ENCODE results near the gene ZIC2. TPM values are rescaled to one million over a fixed set of nuclear protein-coding genes. Genes with fewer than 3 reads are reported as not detected.

Gene ZIC2
- total RNA-seq, 8 experiments from 2014 or later: 0.14 to 48.8 (median 1.3) TPM; not detected in 1

DNA sequence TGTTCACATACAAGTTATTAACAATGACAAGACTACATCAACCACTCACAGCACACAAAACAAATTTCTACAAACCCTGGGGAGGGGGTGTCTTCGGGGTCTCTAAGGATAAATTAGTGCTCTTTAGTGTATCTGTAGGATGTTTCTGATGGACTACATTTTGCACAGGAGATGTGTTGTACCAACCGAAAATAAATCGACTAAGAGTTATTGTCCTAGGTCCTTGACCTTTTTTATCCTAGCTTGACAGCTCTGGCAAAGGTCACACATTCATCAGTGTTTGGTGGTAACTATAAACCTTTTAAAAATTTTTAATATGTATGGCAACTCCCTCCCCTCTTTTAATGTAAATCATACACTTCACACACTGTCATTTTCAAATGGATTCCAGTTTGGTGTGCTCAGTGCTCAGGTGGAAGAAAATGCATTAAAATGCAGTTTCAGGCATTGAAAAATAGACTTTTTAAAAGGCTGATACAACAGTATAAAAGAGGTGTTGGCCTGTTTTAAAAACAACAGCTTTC is 17.7 kb upstream of the ZIC2 start:
- Histone ChIP-seq H3K4me3 (no peak overlapping the region), H3K4me1 (replicated peaks in 1 of 2) (peaks cover 0 to 21% of the 10 kb centered on the region in 2 donors), H3K27ac (no peak overlapping the region)
- no peak for ATAC-seq (replicated peaks in 6 of 8)
- 6 to 57% (median 21%) methylated on average over 1 to 3 of the region's 3 CpGs for WGBS, 10 experiments
- in situ Hi-C loops (cut with MboI; ENCODE audit: low pct_unique_long_range_greater_than_20kb in 2 of 9, low sequenced_read_pairs in 9 of 9, unreplicated experiment in 9 of 9): no loop called here

DNA sequence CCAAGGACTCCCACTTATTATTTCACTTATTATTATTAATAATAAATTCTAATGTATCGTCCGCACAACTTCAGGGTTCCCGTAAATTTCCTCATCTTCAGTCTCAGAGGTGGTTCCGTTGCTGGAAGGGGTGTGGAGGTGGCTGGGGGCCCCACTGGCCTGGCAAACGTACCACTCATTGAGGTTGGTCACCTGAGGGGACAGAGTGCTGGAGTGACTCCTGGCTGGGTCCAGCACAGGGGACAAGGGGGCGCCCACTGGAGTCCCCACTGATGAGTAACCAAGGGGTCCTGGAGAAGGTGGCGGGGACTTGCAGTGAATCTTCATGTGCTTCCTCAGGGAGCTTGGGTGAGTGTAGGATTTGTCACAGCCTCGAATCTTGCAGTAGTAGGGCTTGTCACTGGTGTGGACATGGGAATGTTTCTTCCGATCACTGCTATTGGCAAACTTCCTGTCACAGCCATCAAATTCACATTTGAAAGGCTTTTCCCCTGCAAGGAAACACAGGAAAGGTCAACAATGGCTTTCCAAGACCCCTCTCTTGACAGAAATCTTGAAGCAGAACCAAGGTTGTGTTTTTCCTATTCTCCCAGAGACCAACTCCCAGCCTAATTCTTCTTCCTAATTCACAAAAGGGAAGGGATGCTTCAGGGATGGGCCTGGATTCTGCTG is 16.1 kb upstream of the ZIC2 start:
- Histone ChIP-seq H3K4me1 (replicated peaks in 1 of 2) (peaks cover 0 to 19% of the 10 kb centered on the region in 2 donors), H3K27ac (no peak overlapping the region), H3K4me3 (no peak overlapping the region)
- ATAC-seq (replicated peaks in 6 of 8): no peak
- WGBS, 10 experiments: 14 to 100% (median 90%) methylated on average over 1 to 6 of the region's 9 CpGs; no CpG with 5 or more reads in 4 of the 10 experiments
- in situ Hi-C loops (cut with MboI; ENCODE audit: low pct_unique_long_range_greater_than_20kb in 2 of 9, low sequenced_read_pairs in 9 of 9, unreplicated experiment in 9 of 9): no loop called here

DNA sequence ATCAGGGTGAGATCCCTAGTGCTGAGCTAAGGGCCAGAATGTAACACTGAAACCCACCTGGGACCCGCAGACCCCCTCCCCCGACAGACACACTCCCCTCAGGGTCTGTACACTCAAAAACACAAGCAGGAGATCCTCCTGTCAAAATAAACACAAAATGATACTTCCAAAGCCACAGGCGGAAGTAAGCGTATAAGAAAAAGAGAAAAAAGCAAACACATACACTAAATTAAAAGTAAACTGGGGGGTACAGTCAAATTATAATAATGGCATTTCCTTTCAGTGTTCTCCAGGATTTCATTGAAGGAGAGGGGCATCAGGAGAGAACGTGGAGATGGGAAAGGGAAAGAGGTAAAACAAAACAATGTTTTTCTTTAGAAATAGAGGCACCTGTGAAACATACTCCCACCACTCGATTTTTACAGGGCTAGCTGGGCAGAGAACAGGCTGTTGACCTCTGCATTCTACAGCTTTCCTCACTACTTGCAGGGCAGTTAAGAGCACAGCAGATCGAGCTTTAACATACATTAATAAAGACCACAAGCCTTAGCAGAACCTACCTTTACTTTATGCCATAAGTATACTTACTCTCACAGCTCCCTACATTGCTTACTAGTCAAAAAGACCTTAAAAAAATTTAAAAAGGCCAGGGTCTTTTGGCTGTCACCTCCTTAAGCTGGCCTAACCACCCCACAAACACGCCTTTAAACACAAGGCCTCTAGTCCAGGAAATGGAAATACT is 15.3 kb upstream of the ZIC2 start:
- WGBS, 10 experiments: 17 to 80% (median 58%) methylated on average over 1 to 8 of the region's 8 CpGs
- in situ Hi-C loops (cut with MboI; ENCODE audit: low pct_unique_long_range_greater_than_20kb in 2 of 9, low sequenced_read_pairs in 9 of 9, unreplicated experiment in 9 of 9): no loop called here
- no peak for ATAC-seq (replicated peaks in 6 of 8)
- no peak overlapping the region for H3K27ac ChIP-seq
- no peak overlapping the region for H3K4me3 ChIP-seq
- H3K4me1 ChIP-seq (replicated peaks in 1 of 2): peaks cover 0 to 12% of the 10 kb centered on the region in 2 donors

DNA sequence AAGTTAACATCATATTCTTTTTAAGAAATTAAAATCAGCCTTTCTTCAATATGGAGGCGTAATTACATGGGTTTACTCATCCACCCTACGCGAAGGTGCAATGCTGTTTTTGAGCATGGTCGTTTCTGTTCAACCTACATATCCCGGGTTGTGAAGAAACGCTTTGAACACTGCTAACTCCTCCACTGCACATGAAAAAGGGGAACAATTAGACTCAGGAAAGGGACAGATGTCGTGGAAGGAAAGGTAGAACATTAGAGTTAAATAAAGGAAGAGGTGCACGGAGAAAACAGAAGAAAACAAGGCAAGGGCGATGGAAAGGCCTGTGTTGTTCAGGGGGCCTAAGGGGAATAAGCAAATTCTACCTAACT is 14.1 kb upstream of the ZIC2 start:
- peaks cover 0 to 10% of the 10 kb centered on the region in 2 donors for H3K4me1 ChIP-seq (replicated peaks in 1 of 2)
- H3K4me3 ChIP-seq: peak overlapping the region in 2 of 5 donors; percentile 39 to 54
- in situ Hi-C loops (cut with MboI; ENCODE audit: low pct_unique_long_range_greater_than_20kb in 2 of 9, low sequenced_read_pairs in 9 of 9, unreplicated experiment in 9 of 9): no loop called here
- H3K27ac ChIP-seq: no peak overlapping the region
- no peak for ATAC-seq (replicated peaks in 6 of 8)
- WGBS, 10 experiments: 8 to 95% (median 37%) methylated on average over 2 to 9 of the region's 9 CpGs

DNA sequence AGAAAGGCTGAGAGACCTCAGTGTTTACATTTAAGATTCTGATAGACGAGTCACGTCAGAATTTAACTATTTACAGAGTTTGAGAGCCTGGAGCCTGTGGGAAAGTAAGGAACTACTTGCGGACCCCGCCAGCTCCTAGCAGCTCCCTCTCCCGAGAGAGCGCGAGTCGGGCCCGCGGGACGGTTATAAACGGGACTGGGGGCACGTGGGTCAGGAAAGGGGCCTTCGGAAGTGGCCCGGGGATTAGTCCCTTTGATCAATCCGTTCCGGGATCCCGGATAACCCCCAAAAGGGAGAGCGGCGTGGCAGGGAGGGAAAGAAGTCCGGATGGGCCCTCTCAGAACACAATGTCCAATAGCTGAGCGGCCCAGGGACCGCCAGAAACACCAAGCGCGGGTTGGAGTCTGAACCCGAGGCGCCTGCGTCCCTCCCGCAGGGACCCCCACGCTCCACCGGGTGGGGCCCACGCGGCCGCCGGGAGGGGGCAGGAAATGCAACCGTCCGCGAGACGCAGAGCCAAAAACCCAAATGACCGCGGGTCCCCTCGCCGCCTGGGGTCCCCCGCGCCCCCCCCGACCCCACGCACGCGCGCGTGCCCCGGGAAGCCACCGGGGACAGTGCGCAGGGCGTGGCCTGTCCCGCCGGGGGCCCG is 13.6 kb upstream of the ZIC2 start:
- H3K4me1 ChIP-seq (replicated peaks in 1 of 2): peaks cover 0 to 10% of the 10 kb centered on the region in 2 donors
- H3K27ac ChIP-seq: no peak overlapping the region
- H3K4me3 ChIP-seq: peak overlapping the region; percentile 1 to 54 (median 28)
- WGBS, 10 experiments: 0 to 52% (median 11%) methylated on average over 2 to 14 of the region's 58 CpGs; no CpG with 5 or more reads in 1 of the 10 experiments
- in situ Hi-C loops (cut with MboI; ENCODE audit: low pct_unique_long_range_greater_than_20kb in 2 of 9, low sequenced_read_pairs in 9 of 9, unreplicated experiment in 9 of 9): no loop called here
- ATAC-seq (replicated peaks in 6 of 8): no peak

DNA sequence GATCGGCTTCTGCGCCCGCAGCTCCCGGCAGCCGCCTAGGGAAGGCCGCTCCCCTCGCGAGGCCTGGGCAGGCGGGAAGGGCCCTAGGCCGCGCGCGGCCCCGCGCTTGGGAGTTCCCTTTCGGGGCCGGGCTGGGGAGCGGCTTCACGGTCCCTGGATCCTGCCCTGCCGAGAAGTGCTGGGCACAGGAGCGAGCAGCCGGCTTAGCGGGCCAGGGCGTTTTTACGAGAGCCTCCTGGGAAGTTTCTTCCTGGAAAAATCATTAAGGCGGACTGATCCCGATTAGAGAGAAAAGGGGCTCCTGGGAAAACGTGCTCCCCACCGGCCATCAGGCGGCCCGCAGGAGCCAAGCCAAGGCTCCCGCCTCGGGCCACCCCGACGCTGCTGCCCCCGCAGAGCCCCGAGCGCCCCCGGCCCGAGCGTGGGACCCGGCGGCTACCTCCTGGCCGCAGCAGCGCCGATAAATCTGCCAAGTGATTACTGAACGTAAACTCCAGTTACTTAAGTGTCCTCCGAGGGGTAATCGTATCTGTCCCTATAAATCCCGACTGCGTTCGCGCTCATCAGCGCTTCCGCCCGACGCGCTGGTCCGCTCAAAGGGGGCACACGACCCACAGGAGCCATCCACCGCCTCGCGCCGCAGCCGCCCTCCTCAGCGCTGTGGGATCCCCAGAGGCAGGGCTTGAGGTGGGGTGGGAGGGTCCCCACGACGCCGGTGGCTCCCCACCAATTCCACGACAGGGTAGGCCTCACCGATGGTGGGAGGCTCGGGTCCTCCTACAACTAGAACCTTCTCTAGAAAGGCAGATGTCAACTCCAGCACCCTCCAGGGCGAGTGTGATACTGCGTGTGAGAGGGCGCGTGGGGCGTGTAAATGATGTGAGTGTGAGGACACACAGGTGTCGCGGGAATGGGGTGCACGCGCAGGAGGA is 12.8 kb upstream of the ZIC2 start:
- Histone ChIP-seq H3K4me3 (peak overlapping the region; percentile 1 to 54 (median 28)), H3K27ac (no peak overlapping the region), H3K4me1 (replicated peaks in 1 of 2) (peaks cover 0 to 10% of the 10 kb centered on the region in 2 donors)
- 0 to 9% (median 4%) methylated on average over 1 to 22 of the region's 81 CpGs; no CpG with 5 or more reads in 6 of the 10 experiments for whole genome bisulfite sequencing, 10 experiments
- in situ Hi-C loops (cut with MboI; ENCODE audit: low pct_unique_long_range_greater_than_20kb in 2 of 9, low sequenced_read_pairs in 9 of 9, unreplicated experiment in 9 of 9): no loop called here
- ATAC-seq (replicated peaks in 6 of 8): peak; percentile 16 to 84 (median 34)

DNA sequence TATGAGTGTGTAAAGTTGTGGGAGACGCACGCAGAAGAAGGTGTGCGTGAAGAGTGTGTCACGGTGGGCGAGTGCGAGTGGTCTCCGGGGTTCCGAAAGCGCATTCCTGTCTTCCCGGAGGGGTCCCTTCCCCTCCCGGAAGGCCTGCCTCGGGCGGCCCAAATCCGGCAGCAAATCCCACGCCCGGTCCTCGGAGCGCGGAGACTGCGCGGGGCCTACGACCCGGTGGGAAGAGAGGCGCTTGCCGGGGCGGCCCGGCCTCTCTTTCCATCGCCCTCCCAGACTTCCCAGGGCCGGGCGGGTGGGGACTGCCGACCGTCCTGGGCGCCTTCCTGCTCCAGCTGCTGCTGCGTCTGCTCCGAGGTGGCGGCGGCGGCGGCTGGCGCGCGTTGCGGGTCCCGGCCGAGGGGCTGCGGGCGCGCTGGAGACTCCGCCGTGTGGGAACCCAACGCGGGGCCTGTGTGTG is 12.1 kb upstream of the ZIC2 start:
- Histone ChIP-seq H3K27ac (no peak overlapping the region), H3K4me3 (peak overlapping the region; percentile 23 to 54 (median 28)), H3K4me1 (replicated peaks in 1 of 2) (peaks cover 0 to 10% of the 10 kb centered on the region in 2 donors)
- 0 to 14% (median 12%) methylated on average over 1 to 11 of the region's 52 CpGs; no CpG with 5 or more reads in 6 of the 10 experiments for WGBS, 10 experiments
- in situ Hi-C loops (cut with MboI; ENCODE audit: low pct_unique_long_range_greater_than_20kb in 2 of 9, low sequenced_read_pairs in 9 of 9, unreplicated experiment in 9 of 9): no loop called here
- ATAC-seq (replicated peaks in 6 of 8): peak in 4 of 8 experiments; percentile 1 to 4 (median 3)

DNA sequence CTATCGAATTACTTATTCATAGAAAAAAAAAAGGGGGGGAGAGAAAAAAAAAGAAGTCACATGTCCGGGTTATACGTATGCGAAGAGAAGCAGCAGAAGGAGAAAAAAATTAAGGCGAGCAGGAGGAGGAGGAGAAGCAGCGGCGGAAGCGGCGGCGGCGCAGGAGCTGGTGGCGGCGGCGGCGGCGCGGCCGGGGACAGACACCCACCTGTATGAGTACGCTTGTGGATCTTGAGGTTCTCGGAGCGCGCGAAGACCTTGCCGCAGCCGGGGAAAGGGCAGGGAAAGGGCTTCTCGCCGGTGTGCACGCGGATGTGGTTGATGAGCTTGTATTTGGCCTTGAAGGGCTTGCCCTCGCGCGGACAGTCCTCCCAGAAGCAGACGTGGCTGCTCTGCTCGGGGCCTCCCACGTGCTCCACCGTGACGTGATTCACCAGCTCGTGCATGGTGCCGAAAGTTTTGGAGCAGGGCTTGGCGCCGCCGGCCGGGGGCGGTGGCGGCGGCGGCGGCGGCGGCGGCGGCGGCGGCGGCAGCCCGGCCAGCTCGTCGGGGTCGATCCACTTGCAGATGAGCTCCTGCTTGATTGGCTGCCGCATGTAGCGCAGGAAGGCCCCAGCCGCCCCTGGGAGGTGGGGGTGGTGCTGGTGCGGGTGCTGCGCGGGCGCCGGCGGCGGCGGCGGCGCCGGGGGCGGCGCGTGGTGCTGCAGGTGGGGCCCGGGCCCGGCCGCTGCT is 11.5 kb upstream of the ZIC2 start:
- peak overlapping the region; percentile 23 to 54 (median 28) for H3K4me3 ChIP-seq
- peak; percentile 27 to 79 (median 66) for ATAC-seq (replicated peaks in 6 of 8)
- in situ Hi-C loops (cut with MboI; ENCODE audit: low pct_unique_long_range_greater_than_20kb in 2 of 9, low sequenced_read_pairs in 9 of 9, unreplicated experiment in 9 of 9): no loop called here
- H3K4me1 ChIP-seq (replicated peaks in 1 of 2): peaks cover 0 to 10% of the 10 kb centered on the region in 2 donors
- 0 to 18% (median 0%) methylated on average over 3 to 13 of the region's 79 CpGs; no CpG with 5 or more reads in 3 of the 10 experiments for WGBS, 10 experiments
- H3K27ac ChIP-seq: peak overlapping the region in 1 of 2 donors; percentile 49

DNA sequence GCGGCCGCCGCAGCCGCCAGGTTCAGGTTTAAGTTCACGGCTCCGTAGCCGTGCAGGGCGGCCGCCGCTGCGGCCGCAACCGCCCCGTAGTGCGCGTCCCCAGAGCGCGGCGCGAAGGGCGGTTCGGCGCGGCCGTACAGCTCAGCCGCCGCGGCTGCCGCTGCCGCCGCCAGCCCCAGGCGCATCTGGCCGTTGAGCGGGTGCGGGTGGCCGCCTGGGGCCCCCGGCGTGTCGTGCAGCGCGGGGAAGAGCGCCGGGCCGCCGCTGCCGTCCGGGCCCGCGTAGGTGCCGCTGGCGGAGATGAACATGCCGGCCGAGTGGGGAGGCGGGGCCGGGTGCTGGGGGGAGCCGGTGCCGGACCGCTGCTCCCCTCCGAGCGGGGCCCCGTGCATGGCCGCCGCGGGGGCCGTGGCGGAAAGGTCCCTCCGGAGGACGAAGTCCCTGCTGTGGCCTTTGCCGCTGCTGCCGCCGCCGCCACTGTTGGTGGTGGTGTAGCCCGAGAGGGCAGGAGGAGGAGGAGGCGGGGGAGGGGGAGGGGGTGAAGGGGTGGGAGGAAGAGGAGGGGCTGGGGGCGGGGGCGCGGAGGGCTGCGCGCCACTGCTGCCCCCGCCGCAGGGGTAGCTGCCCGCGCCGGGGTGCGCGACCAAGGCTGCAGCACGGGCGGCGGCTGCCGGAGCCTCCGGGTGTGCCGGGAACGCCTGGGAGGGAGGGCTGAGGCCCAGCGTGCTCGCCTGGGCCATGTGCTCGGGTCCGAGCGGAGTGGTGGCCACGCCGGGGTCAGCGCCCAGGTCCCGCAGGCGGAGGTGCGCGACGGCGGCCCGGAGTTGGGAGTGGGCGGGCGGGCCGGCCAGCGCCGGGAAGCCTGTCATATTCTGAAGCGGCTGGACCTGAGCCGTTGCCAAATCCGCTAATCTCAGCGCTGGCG is 10.7 kb upstream of the ZIC2 start:
- WGBS, 10 experiments: 1 to 10% (median 9%) methylated on average over 2 to 14 of the region's 118 CpGs; no CpG with 5 or more reads in 7 of the 10 experiments
- in situ Hi-C loops (cut with MboI; ENCODE audit: low pct_unique_long_range_greater_than_20kb in 2 of 9, low sequenced_read_pairs in 9 of 9, unreplicated experiment in 9 of 9): no loop called here
- peak; percentile 6 to 62 (median 42) for ATAC-seq (replicated peaks in 6 of 8)
- peak overlapping the region; percentile 23 to 54 (median 28) for H3K4me3 ChIP-seq
- peak overlapping the region in 1 of 2 donors; percentile 49 for H3K27ac ChIP-seq
- peaks cover 0 to 10% of the 10 kb centered on the region in 2 donors for H3K4me1 ChIP-seq (replicated peaks in 1 of 2)

DNA sequence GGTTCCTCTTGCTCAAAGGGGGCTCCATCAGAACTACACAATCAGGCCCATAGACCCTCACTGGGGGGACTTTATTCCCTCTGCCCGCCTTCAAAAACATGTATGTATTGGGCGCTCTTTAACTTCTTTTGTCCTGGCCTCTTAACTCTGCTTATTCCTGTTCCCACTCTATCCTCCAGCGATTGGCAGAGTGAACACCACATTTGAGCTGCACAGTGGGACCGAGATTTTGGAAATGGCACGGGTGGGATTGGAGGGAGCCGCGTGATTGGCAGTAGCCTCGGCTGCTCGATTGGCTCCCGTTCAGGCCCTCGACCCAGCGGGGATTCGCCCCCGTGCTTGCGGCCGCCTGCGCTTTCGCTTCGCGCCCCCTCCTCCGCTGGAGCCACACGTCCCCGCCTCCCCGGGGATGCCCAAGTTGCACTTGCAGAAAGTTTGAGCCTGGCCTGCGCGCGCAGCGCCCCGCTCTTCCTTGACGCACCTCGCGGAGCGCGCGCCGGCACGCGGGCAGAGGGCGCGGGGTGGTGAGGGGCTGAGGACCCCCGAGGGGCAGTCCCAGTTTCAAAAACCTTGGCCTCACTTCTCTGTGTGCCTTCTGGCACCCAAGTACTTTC is 9.9 kb upstream of the ZIC2 start, which contains the start of gene ZIC5:
TSS of gene ZIC5 (minus strand) at position 192 of the 614 bp plus-strand sequence. CDS start at position 28, 164 bp downstream.
- WGBS, 10 experiments: 0 to 20% (median 0%) methylated on average over 2 to 6 of the region's 41 CpGs; no CpG with 5 or more reads in 7 of the 10 experiments
- in situ Hi-C loops (cut with MboI; ENCODE audit: low pct_unique_long_range_greater_than_20kb in 2 of 9, low sequenced_read_pairs in 9 of 9, unreplicated experiment in 9 of 9): no loop called here
- H3K27ac ChIP-seq: peak within 1 kb of the TSS in 1 of 2 donors; percentile 49
- peak within 1 kb of the TSS; percentile 23 to 54 (median 28) for H3K4me3 ChIP-seq
- H3K4me1 ChIP-seq (replicated peaks in 1 of 2): peaks cover 0 to 6% of the 10 kb centered on the region in 2 donors
- ATAC-seq (replicated peaks in 6 of 8): peak in 2 of 8 experiments; percentile 2 to 14

Data from motor neuron (in vitro differentiated cells).